GM23338 (cell line): Measurements from ENCODE around the gene POLA2.

Source experiments
- CTCF ChIP-seq, 2 experiments: fragments of 200-600 bp in 1 of 2; sonication (generic) in 1 of 2; conservative IDR thresholded peaks; 2 replicates each; pipeline versions ENCODE4 v1.5.1 to v1.6.1; 2016 to 2017; ENCODE audit warnings: antibody characterized with exemption in 2 of 2, low read depth in 2 of 2, mild to moderate bottlenecking in 2 of 2, moderate library complexity in 1 of 2
- EZH2 ChIP-seq: fragments of 200-600 bp; sonication (generic); IDR thresholded peaks from one replicate; pipeline ENCODE4 v1.8.0; 2017; ENCODE audit warnings: antibody characterized with exemption, mild to moderate bottlenecking, low read depth; ENCODE audit not compliant: unreplicated experiment
- EZH2phosphoT487 ChIP-seq: fragments of 200-600 bp; sonication (generic); IDR thresholded peaks from one replicate; pipeline ENCODE4 v1.8.1; 2018; ENCODE audit warnings: antibody characterized with exemption; ENCODE audit not compliant: unreplicated experiment
- JUNB ChIP-seq: IDR thresholded peaks from one replicate; pipeline ENCODE4 v1.6.1; 2016; ENCODE audit warnings: antibody characterized with exemption; ENCODE audit not compliant: unreplicated experiment
- POLR2AphosphoS5 ChIP-seq: IDR thresholded peaks from 2 replicates; pipeline ENCODE4 v1.6.1; 2016; ENCODE audit warnings: antibody characterized with exemption, low read depth
- REST ChIP-seq: IDR thresholded peaks from one replicate; pipeline ENCODE4 v1.6.1; 2018; ENCODE audit warnings: antibody characterized with exemption; ENCODE audit not compliant: unreplicated experiment

GRCh38 chr11:65287601-65288000, 25.8 kb downstream of the POLA2 start:
- TF ChIP-seq EZH2phosphoT487 (no peak), CTCF (conservative IDR thresholded peaks at IDR 0.05; ENCODE audit: low read depth in 2 of 2) (no peak), POLR2AphosphoS5 (no peak), EZH2 (no peak), JUNB (no peak), REST (no peak)
